T-helper 2 cell (primary cell): Measurements from ENCODE around the gene ATXN7L1.

Experiments used
- DNase-seq, 5 experiments: peaks; one replicate each; pipeline versions ENCODE4 v3.0.0 to v3.0.0-alpha.2; 2012 to 2022

The ATXN7L1 gene

DNA sequence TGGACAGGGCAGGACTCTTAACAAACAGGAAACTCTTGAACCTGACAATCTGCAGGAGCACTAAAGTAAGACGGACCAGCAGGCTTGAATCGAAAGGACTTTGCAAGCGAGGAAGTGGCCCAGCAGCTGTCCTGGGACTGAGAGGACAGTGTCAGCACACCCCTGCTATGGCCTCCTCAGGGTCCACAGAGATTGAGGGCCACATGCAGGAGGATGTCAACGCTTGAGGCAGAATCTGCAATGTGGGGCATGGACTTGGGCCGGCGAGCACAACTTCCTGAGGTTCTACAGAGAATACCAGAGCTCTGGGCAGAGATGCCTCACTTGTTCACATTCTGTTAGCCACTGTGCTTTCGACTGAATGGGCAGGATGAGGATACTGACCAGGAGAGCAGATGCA lies 210.7 kb downstream of the ATXN7L1 start:
- DNase-seq: no peak

DNA sequence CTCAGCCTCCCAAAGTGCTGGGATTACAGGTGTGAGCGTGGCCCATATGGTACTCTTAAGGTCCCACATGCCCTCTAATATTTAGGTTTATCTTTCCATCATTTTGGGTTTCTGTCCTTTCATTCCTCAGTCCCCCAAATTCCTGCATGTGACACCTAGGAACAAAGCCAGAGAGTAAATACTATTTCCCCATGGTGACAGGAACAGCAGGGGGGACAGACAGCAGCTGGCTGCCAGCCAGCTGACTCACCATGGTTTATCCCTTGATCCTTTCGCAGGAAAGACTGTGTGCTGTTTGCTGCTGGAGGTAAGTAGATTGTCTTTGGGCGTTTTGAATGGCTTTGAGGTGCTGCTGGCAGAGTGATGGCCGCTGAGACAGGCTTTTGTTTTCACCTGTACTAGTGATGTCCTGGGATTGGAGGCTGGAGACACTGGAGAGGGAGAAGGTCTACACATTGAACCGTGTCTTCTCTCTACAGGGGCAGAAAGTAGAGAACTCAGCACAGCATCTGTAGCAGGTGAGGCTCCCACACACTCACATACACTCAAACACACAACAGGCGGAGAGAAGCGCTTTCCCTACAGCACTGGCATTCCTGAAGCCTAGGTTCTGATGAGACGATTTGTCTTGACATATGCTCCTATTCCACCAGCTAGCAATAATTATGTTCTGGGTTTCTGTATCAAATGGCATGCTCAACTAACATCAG lies 211.4 kb downstream of the ATXN7L1 start:
- no peak for DNase-seq

DNA sequence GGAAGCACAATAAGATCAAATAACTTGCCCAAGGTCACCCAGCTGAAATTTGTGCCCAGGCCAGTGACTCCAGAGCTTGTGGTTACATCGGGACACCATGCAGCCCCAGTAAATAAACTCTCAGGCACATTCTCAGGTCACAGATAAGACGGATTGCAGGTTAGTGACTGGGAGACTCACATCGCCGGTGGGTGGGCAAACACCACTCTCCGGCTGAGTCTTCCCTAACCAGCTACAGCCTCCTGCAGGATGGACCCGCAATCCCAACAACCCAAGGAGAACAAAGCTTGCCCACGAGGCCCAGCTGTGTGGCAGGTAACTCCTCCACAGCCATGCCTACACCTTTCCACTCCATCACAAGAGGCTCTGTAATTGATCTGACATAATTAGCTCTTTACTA lies 213.4 kb downstream of the ATXN7L1 start:
- no peak for DNase-seq

DNA sequence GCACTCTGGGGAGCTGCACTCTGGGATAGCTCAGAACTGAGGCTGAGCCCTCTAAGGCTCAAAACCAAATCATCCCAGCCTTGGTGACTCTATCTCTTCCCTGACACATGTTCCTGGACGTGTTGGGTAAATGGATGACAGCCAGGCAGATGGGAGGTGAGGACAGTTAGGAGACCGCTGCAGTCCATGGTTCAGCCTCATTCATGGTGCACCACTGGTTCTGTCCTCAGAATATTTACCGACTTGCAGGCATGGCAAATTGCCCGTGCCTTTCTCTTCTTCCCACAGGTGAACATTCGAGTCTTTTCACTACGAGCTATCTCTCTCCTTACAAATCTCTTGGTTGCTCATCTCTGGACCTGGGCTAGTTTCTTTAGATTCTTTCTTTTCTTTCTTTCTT lies 214.8 kb downstream of the ATXN7L1 start:
- no peak for DNase-seq

DNA sequence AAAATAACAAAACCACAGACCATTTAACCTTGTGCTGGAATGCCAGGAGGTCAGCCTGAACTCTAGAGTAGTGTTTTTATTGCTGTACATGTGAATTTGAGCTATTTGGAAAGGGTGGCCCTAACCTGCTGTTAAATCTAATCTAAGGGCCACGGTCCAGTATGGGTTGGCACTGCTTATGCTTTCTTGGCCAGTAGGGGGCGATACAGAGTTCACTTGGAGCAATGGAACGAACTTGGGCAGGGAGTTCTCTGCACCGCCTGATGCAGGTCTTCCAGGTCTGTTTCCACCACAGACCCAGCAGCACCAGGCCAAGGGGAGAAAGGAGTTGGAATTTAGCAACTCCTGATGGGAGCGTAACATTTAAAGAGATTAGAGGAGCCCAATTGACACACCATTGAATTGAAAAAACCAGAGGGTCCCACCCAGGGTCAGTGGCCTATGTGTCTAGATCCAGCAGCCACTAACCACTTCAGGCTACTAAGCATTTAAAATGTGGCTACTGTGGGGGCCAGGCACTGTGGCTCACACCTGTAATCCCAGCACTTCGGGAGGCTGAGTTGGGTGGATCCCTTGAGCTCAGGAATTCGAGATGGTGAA lies 219.4 kb downstream of the ATXN7L1 start:
- peak in 4 of 5 experiments; percentile 48 to 67 (median 53) for DNase-seq

DNA sequence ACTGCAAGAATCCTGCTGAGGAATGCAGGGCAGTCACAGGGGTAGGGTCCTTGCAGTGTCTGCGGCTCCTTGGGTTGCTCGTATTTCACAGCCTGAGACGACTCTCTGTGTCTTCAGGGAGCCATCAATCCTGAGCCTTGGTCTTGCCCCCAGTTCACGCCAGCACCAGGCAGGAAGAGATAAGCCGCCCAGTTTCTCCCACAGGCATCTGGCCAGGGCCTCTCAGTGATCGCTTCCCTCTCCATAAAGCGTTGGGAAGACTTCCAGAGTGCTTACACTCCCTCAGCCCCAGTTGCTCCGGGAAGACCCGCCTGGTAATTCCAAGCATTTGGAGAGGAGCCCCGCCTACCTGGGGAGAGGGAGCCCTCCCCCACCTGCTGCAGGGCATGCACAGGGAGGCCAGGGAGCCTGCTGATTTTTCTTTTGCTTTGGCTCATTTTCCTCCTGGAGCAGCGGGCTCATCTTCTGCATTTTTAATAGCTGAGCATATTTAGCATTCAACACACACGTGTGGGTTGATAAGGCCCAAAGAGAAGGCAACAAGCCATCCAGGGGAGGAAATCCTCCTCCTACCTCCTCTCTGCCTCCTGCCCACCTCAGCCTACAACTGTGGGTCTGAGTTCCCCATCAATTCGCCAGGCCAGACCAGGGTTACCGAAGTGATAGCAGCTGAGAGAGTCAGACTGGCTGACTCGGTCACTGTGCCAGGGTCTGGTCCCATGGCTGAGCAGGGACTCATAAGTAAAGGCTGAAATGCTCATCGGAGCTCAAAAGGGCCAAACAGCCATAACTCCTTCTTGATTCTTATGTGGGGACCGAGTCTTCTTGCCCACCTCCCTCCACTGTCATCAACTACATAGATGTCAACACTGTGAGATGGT lies 220.7 kb downstream of the ATXN7L1 start:
- no peak for DNase-seq

DNA sequence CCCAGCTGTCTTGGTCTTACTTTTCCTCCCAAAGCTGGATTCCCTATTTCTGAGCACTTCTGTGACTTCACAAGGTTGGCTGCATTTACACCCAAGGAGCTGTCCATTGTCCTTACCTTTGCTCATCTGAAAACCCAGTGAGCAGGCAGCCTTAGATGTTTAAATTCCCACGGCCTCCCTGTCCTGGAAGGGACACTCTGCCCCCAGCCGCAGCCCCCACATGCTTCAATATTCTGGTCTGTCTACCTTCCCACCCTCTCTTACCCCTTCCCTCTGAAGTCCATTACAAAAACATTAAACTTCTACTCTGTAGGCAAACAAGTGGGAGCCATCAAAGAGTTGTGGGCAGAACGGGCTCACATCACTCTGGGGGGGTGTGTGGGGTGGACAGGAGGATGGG lies 221.3 kb downstream of the ATXN7L1 start:
- DNase-seq: no peak

DNA sequence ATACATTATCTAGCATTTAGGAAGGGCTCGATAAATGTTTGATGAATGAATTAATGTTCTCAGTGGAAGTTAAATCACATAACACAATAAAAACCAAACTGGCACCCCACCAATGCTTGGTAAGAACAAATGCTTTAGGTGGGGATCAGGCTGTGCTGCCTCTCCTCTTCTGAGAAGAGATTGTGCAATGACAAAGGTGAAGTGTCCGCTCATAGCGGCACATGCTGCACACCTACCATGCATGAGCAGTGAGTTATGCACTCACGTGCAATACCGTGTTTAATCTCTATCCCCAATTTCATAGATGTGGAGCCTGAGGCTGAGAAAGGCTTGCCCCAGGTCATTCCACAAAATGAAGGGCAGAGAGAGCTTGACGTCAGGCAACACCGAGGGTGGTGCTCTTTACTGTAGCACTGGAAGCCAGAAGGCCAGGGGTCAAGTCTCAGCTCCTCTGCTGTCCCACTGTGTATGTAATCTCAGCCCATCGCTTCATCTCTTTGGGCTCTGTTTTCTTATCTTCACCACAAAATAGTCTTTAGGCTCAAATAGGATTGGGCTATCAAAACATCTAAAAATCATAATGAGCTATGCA lies 222.2 kb downstream of the ATXN7L1 start:
- no peak for DNase-seq

DNA sequence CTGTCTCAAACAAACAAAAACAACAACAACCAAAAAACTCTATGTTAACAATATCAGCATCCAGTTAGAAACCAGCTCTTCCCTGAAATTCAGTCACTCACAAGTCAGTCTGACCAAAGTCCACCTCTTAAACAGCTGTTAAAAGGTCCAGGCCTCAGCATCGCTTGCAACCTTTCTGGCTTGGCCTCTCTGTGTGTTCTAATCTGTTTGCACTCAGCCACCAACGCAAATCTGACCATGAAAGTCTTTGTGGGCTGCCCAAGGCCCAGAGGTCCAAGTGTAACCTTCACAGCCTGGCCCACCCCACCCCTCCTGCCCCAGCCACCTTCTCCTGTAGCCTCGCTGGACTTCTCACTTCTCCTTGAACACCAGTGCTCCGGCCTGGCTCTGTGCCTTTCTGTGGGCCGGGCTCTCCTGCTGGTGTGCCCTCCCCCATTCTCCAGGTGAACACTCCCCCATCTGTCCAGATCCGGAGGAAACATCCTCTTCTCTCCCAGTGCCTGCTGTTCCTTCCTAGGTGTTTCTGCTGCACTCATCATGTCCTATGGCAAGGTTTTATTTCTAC lies 222.9 kb downstream of the ATXN7L1 start:
- no peak for DNase-seq

DNA sequence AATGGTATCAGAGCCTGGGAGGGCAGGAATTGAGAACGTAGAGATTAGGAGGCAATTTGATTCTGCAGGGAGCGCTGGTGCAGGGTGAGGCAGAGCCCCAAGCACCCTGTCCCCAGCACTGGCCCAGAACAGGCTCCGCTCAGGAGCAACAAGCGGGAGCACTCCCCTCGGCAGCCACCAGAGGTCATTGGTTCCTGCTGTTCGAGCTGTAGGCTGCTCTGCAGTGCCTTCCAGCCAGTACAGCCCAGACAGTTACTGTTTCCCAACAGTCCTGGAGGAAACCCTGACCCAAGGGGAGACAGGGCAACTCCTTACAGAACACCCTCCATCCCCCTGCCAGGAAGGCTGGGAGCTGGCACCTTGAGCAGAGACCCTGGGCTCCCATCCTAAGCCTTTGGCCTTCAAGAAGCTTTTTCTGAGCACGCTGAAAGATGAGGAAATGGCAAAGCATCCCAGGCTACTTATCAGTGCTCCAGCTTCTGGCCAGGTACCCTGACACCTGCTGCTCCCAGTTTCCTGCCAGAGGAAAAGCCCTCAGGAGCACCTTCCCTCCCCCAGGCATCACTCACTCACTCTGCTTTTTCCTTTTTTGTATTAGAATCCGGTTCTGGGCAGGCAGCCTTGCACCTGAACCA lies 223.9 kb downstream of the ATXN7L1 start:
- peak; percentile 12 to 68 (median 52) for DNase-seq

DNA sequence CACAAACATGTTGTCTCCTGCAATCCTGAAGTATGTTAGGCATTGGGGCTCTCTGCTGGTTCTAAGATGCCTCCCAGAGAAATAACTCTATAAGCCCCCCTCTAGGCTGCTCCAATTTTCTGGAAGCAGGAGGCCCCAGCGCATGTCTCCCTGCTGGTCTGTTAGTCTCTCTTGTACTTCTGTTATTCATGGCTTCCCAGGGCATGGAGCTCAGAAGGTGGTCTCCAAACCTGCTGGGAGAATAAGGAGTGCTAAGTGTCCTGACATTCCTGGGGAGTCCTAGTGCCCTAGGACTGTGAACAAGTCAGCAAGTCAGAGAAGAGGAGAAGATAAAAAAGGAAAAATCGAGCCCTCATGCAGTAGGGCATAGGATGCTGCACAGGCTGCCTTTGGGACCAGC lies 224.6 kb downstream of the ATXN7L1 start:
- no peak for DNase-seq

DNA sequence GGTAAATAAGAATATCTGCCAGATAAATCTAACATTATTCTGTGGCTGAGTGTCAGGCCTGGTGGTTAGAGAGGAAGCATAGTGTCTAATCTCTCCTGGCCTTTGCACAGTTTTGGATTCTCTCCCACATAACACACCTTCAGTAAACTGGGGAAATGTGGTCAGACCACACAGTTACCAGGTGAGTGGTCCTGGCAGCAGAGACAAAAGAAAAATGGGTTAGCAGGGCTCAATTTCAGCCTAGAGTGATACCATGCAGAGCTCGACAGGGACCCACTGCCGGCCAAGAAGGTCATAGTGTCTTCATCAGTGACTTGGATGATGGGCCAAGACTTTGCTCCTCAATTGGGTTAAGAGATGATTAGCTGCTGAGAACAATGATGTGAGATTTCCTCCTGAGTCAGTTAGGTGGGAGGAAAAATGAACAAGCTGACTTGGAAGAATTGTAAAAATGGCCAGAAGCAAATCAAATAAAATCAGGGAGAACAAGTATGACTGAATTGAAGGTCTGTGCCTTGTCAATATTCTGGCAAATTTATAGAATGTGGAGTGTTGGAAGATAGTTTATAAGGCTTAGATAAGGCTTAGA lies 225.9 kb downstream of the ATXN7L1 start:
- peak in 1 of 5 experiments; percentile 15 for DNase-seq

DNA sequence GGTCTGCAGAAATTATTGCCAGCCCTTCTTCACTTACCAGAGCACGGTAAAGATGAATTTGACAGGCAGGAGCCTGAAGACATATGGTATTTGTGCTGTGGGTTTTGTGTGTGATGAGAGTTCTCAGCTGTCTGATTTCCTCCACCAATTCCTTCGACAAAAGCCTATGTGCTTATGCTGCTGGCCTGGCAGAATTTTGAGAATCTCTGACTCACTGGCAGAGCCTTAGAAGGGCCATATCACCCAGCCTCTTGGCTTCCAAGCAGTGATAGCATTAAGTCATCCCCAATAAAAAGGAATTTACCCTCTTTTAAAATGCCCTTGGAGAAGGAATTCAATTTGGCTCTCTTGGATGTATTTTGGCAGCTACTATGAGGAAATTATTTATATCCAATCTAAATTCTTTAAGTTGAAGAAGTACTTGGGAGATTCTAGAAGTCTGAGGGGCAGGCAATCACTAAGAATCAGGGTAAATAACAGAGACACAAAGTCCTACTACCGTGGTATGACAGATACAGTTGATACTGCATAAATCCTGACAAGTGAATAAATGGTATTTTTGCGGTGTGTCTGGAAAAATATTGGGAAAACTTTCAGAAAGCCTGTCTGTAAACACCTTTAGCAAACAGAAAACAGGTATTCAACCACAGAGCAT lies 226.5 kb downstream of the ATXN7L1 start:
- DNase-seq: no peak

DNA sequence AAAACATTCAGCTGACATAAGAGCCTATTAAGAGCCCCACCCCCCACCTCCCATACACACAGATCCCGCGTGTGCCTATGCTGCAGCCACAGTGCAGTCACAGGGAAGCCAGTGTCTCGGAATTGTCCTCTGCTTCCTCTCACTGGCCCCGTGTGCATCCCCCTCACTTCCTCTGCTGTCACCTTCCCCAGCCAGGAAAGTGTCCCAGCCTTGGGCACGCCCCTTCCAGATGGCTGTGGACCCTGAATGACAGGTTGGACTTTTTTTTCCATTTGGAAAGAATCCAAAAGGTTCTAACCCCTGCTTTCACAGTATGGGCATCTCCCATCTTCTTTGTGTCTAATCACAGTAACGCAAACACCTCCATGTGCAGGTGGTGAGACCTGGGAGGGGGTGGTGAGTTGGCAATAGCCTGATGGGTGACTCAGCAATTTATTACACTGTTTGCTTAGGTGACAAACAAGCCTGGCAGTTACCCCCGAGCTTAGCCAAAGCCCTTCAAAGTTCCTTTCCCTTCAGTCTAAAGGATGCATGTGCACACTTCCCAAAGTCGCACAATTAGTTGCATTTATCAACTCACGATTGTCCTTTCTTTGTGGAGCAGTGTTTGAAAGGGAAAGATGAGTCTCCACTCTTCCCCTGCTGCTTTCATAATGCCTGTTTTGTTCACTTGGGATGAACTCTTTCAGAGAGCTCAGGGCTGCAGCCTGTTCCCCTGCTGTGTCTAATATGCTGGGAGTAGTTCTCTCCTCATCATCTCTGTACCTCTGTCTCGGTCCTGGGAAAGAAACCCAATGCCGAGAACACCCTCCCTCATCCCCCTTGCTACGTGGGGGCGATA lies 227.6 kb downstream of the ATXN7L1 start:
- no peak for DNase-seq

DNA sequence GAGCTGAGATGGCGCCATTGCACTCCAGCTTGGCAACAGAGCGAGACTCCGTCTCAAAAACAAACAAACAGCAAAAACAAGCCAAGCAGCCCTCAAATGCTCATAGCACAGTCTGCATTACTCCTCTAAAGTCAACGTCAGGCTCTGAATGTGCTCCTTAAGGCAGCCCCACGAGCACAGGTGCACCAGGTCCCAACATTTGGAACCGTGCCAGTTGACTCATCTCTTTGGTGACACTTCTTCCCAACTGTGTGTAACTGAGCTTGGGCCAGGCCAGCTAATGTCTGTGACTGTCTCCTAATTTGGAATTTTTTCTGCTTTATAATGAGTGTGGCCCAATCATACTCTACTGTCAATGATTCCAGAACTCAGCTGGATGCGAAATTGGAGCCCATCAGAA lies 228.8 kb downstream of the ATXN7L1 start:
- DNase-seq: no peak

DNA sequence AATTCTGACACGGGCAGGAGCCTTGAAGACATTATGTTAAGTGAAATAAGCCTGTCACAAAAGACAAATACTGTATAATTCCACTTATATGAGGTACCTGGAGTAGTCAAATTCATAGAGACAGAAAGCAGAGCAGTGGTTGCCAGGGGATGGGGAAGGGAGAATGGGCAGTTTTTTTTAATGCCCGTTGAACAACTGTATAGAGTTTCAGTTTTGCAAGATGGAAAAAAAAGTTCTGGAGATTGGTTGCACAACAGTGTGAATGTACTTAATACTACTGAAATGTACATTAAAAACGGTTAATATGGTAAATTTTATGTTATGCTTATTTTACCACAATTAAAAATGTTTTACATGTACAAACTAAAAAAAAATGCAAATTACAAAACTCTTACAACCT lies 231.5 kb downstream of the ATXN7L1 start:
- DNase-seq: no peak

DNA sequence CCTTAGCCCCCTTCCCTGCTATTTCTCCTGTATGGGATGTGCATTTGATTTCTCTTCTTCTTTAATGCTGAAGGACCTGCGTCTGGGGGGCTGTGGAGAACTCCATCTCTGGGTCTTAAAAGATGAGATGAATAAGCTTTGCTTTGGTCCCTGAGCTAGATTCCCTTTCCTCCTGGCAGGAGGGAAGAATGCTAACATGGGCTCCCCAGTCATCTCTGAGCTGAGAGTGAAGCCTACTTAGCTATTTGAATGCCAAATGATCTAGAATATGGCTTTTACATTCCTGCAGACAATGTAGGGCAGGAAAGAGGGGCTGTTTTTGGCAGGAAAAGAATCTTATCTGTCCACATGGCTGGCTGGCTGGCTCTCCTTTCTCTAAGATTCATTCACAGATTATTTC lies 232.5 kb downstream of the ATXN7L1 start:
- no peak for DNase-seq

DNA sequence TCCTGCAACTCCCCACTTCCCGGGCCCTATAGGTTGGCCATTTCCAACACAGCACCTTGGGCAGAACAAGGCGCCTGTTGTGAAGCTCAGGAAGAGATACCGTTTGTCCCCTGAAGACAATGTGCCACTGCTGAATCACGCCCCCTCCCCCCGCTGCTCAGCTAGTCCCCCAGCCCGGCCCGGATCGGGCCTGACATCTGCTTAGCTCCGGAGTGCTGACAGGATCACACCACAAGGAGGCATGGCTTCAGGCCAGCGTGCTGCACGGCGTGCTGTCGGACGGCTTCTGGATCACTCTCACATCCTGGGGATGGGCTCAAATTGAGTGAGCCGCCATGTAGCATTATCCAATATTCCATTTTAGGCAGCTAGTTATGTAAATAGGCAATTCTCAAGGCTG lies 233.0 kb downstream of the ATXN7L1 start:
- DNase-seq: no peak

DNA sequence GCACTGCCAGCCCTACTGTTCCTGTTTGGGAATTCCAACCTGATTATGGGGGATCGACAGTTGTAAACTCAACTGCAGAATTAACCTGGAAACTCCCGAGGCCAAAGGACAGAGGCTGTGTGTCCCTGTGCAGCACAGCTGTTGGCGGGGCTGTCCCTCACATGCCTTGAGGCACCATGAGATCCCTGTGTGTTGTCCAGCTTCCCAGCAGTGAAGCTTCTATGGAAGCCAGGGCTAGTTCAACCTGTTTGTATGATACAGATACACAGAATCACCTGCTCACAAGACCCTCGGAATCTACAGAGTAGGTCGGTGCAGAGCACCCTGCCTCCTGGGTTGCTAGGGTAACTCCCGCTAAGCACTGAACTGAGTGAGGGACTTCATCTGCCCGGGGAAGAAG lies 234.1 kb downstream of the ATXN7L1 start:
- DNase-seq: no peak
